IPS-11a (cell line): Measurements from ENCODE around the gene GPC4.

Source experiments
- H3K4me3 ChIP-seq: one replicate; pipeline ENCODE4 v1.5.1; 2013; ENCODE audit warnings: low read depth, low read length, control low read depth

Gene GPC4

DNA sequence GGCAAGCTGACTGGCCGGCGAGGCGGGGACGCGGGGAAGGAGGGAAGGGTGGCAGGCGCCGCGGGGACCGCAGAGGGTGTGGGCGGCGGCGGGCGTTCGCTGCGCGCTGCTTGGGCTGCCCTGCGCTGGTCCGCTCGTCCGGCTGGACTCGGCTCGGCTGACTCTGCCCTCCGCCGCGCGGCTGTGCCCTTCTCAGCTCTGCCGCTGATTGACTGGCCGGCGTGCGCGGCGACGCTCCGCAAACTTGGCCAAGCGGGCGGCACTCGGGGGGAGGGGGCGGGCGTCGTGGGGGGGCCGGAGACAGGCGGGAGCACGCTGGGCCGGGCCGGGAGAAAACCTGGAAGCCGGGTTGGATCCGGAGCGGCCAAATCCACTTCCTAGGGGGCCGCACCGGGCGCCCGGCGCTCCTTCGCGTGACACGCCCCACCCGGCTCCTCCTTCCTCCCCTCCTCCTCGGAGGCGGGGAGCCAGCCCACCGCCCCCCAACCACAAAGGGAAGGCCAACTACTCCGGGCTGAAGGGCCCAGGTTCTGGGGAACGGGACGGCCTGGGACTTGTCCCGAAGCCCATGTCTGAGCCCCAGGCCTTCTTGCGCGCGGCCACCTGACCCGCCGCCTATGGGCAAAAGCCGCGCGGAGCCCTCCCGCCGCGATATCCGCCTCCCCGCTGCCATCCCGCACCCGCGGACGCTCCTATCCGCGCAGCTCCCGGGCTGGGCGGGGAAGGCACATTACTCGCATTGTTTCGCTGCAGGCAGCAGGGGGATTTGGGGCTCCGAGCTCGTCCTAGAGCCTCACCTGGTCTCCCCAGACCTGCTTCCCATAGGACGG lies at the start of gene GPC4:
Gene GPC4, minus strand, starts transcription at position 214 of the 830 bp plus-strand sequence. CDS start 524 bp downstream, outside the sequence.
- peak within 1 kb of the TSS; percentile 72 for H3K4me3 ChIP-seq

- no peak overlapping the region for H3K4me3 ChIP-seq
Measured at GRCh38 chrX:133461231-133461630, 45.9 kb upstream of the GPC4 start.

DNA sequence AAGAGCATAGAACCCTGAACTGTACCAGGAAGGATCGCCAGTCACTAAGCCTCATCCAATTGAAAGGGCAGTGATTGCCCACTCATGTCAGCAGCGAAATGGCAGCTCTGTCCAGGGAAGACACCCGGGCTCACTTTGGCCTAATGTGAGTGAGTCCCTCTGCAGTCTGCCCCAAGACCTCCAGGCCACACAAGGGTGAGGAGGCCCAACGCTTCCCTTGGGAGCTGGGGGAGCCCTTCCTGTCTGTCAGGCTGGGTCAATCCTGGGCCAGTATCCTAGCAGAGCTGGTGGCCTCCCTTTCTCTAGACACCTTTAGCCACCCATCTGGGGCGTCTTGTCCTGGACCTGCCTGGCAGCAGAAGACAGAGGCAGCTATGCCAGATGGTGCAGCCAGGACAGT lies 39.6 kb upstream of the GPC4 start:
- no peak overlapping the region for H3K4me3 ChIP-seq

DNA sequence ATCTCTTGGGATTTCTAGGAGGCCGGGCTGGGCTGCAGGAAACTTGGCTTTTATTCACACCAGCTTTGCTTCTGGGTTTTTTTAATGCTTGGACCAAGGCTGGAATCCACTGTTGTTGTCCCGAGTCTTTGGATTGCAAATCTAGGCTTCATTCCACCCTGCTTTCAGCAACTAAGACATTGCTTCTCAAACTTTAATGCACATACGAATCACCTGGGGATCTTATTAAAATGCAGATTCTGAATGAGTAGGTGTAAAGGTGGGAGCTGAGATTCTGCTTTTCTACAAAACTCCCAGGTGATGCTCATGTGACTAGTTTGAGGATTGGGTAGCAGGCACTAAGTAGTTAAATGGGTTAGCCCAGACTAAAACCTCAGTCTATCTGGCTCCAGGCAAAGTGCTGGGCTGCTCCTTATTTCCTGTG lies 39.2 kb upstream of the GPC4 start:
- no peak overlapping the region for H3K4me3 ChIP-seq

- no peak overlapping the region for H3K4me3 ChIP-seq
Measured at GRCh38 chrX:133448512-133449076, 33.3 kb upstream of the GPC4 start.

DNA sequence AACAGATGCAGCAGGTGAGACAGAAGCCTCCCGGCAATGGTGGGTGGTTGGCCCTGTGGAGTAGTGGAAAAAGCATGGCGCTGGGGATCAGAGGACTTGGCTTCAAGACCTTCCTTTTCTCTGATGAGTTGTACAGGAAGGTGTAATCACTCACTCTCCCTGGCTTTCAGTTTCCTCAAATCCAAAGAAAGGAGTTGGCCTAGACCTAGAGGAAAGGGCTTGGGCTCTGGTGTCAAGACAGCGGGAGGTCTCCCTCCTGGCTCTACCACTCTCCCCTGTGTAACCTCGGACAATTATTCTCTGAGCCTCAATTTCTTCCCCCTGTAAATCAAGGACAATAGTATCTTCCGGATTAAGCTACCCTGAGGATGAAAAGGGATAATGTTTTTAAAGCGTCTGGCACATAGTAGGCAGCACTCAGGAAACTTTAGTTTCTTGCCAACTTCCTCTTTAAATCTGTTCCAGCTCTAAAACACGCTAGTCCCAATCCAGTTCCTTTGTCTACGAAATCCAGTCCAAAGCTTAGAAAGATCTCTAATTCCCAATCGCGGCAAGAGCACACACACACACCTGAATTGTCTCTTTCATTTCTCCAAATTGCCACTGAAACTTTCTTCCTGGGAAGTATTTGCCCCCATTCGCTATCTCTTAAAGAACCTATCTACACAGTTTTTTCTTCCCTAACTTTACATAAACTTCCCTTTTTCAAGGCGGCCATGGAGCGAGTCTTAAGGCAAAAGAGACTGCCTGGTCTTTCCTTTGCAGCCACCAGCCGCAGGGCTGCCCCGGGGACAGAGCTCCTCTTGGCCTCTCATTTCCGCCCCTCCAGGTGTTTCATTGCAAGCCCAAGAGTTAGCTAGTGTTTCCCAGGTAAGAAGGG lies 29.9 kb upstream of the GPC4 start:
- H3K4me3 ChIP-seq, result no peak overlapping the region

- no peak overlapping the region for H3K4me3 ChIP-seq
Measured at GRCh38 chrX:133444196-133444595, 28.9 kb upstream of the GPC4 start.

DNA sequence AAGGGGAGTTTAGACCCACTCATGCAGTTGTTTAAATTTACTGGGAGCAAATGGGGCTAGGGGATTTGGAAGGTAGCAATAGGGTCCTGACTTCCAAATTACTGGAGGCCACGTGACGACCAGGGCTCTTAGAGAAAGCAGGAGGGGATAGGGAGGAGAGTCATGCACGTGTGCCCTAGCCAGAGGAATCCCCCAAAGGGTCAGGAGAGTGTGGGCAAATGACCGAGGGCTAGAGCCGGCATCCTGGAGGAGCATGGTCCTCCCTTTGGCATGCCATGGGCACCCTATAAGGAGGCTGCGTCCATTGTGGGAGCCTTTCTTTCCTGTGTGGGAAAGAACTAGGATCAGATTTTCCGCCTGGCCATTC lies 25.5 kb upstream of the GPC4 start:
- H3K4me3 ChIP-seq, result no peak overlapping the region

DNA sequence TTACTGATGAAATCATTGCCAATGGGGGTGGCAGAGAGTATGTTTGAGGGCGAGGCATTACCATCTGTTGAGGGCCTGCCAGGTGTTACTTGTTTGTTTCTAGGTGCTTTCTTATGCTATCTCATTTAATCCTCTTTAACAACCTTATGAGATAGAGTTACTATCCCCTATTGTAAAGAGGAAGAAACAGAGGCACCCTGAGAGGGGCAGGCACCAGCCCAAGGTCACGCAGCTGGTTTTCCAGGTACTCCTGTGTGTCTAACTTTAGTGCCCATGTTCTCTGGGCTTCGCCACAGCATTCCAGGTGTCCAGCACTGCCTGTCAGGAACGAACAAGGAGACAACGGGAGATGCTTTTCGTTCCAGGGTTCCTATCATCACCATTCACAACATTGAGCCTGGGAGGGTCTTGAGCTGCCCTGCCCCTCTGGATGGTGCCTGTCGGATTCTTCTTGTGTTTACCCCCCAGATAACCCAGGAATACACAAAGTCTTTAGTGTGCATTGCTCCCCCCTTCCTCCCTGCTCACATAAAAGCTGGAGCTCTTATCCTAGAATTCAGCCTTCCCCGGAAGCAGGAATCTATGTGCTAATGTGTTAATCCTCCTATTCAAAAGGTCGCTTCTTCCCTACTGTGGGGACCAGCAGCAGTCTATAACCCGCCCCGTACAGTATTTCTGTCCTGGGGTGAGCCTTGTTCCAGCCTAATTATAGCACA lies 24.9 kb upstream of the GPC4 start:
- no peak overlapping the region for H3K4me3 ChIP-seq

- no peak overlapping the region for H3K4me3 ChIP-seq
Measured at GRCh38 chrX:133437766-133438165, 22.5 kb upstream of the GPC4 start.

GRCh38 chrX:133437356-133437755 lies 22.1 kb upstream of the GPC4 start:
- H3K4me3 ChIP-seq, result no peak overlapping the region

DNA sequence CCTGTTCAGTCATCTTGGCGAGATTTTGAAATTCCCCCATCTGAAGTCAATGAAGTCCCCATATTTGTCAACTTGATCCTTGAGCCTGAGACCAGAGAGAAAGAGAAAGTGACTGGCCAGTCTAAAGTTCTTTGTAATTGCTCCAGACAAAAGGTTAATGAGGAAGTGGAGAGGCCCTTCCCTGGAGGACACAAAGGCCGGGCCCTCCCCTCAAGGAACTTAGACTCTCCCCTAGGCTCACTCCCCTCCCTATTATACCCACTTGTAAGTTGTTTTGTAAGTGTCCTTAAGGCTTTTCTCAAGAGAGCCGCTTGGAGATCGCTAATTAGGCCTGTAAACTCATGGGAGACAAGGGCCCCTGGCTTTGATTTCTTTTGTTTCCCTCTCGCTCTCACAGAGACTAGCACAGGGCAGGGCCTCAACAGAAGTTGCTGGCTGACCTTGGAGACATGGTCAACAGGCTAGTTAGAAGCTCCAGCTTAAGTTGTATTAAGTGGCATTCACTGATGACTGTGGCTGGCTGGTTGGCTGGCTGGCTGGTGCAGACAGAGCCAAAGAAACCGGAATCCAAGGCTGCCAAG lies 20.3 kb upstream of the GPC4 start:
- H3K4me3 ChIP-seq, result no peak overlapping the region

DNA sequence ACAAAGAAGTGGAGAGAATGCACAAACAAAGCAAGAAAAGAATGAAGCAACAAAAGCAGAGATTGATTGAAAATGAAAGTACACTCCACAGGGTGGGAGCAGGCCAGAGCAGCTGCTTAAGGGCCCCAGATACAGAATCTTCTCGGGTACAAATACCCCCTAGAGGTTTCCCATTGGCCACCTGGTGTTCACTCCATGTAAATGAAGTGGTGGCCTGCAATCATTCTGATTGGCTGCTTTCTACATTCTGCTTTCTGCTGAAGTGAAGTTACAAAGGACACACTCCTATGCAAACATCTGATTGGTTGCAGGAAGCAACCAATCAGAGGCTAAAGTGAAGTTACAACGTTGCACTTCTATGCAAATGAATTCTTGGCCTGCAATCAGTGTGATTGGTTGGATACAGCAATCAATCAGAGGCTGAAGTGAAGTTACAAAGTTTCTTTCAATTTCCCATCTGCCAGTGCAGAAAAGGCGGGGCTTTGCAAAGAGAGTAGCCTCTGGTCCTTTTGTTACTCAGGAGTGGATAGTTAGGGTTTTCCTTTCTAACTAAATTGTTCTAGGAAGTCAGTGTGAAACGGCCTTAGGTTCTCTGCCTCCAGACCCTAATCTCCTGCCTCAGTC lies 19.0 kb upstream of the GPC4 start:
- H3K4me3 ChIP-seq, result no peak overlapping the region

GRCh38 chrX:133419911-133420310 lies 4.6 kb upstream of the GPC4 start:
- H3K4me3 ChIP-seq, result no peak overlapping the region

DNA sequence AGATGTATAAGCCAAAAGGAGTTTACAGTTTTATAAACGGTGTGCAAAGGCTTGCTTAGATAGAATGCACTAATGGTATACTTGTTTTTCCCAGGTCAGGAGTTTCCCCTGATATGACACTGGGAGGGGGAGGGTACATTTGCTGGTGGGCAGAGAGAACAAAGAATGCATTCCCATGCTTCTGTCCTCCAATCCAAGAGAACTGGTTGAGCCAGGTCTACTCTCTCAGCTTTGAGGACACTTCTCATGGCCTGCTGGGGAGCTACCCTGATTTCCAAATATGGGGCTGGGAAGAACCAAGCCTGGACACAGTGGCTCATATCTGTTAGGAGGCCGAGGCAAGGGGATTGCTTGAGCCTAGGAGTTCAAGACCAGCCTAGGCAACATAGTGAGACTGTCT lies 3.3 kb upstream of the GPC4 start:
- no peak overlapping the region for H3K4me3 ChIP-seq

DNA sequence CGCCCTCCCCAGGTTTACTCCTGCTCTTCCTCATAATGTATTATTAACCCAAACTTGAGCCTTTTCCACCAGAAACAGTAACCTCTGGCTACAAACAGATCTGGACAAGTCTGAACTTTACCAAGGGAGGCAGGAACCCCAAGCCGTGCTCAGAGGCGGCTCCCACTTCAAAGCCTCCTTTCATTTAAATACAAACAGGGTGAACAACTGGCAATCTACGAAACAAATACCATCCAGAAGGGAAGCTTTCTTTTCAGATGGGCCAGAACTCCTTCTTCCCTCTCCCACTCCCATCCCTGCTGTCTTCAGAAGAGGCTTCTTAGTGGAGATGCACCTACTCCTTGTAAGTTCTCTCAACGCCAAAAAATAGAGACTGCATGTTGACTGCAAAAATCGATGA lies 2.1 kb upstream of the GPC4 start:
- no peak overlapping the region for H3K4me3 ChIP-seq

GRCh38 chrX:133414406-133415275 lies 648 bp downstream of the GPC4 start:
- peak overlapping the region; percentile 72 for H3K4me3 ChIP-seq

- H3K4me3 ChIP-seq, result peak overlapping the region; percentile 72
Measured at GRCh38 chrX:133413218-133413925, 1.9 kb downstream of the GPC4 start.

- H3K4me3 ChIP-seq, result peak overlapping the region; percentile 72
Measured at GRCh38 chrX:133412665-133413064, 2.6 kb downstream of the GPC4 start.
